Peyer's patch (tissue), 4 donors: Measurements from ENCODE around the gene MCOLN2.

Experiments used
- POLR2A ChIP-seq, 2 donors: fragments of 450-650 bp; IDR thresholded peaks; one replicate each; pipeline ENCODE4 v1.5.1; 2017; ENCODE audit warnings: antibody characterized with exemption in 2 of 2, mild to moderate bottlenecking in 2 of 2, moderate library complexity in 2 of 2
- TF ChIP-seq, protein P1 (sequence below), 6 experiments: fragments of 450-650 bp in 4 of 6; fragments of 200-600 bp in 2 of 6; sonication (generic) in 1 of 6; IDR thresholded peaks; one replicate each; pipeline ENCODE4 v1.5.1; 2017 to 2019; ENCODE audit warnings: antibody characterized with exemption in 6 of 6, mild to moderate bottlenecking in 3 of 6, moderate library complexity in 1 of 6

DNA sequence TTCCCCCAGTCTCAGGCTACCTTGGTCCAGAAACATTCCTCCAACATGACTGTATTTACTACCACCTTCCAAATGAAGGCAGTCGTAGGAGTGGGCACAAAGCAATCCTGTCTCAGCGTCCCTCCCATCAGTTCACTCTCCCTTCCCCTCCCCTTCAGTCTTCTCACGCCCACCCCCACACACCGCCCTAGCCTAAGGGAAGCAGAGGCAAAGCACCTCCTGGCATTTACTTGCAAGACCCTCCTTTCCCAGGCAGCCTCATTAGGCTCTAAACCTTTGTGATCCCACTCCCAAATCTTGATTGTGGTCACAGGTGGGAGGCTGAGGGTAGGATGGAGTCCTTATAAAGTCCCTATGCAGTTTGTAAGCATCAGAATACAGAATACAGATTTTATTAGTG is 80.0 kb downstream of the MCOLN2 start:
- TF ChIP-seq, protein P1, sequence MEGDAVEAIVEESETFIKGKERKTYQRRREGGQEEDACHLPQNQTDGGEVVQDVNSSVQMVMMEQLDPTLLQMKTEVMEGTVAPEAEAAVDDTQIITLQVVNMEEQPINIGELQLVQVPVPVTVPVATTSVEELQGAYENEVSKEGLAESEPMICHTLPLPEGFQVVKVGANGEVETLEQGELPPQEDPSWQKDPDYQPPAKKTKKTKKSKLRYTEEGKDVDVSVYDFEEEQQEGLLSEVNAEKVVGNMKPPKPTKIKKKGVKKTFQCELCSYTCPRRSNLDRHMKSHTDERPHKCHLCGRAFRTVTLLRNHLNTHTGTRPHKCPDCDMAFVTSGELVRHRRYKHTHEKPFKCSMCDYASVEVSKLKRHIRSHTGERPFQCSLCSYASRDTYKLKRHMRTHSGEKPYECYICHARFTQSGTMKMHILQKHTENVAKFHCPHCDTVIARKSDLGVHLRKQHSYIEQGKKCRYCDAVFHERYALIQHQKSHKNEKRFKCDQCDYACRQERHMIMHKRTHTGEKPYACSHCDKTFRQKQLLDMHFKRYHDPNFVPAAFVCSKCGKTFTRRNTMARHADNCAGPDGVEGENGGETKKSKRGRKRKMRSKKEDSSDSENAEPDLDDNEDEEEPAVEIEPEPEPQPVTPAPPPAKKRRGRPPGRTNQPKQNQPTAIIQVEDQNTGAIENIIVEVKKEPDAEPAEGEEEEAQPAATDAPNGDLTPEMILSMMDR (IDR thresholded peaks at IDR 0.05): no peak
- TF ChIP-seq POLR2A (IDR thresholded peaks at IDR 0.05): no peak
